CD4-positive, CD25-positive, alpha-beta regulatory T cell (primary cell): Measurements from ENCODE around the gene HMGCLL1. TPM values are rescaled to one million over a fixed set of nuclear protein-coding genes. Genes with fewer than 3 reads are reported as not detected.

Experiments
- ATAC-seq, 2 donors: fragments of 150-1000 bp; cut with Tn5 transposase; one replicate each; pipeline ENCODE4 v1.10.0; 2021; ENCODE audit warnings: low read depth in 2 of 2, moderate number of reproducible peaks in 2 of 2, moderate library complexity in 1 of 2
- DNase-seq, 3 donors: peaks; one replicate each; pipeline versions ENCODE4 v3.0.0 to v3.0.0-alpha.2; 2012 to 2022; ENCODE audit warnings: mixed read lengths in 1 of 3
- H3K27ac ChIP-seq: one replicate; pipeline ENCODE4 v1.7.0; 2013; ENCODE audit warnings: mild to moderate bottlenecking, low read length; ENCODE audit not compliant: insufficient read depth, poor library complexity, severe bottlenecking
- H3K27me3 ChIP-seq: one replicate; pipeline ENCODE4 v1.7.0; 2013; ENCODE audit warnings: low read length; ENCODE audit not compliant: control insufficient read depth, insufficient read depth
- H3K36me3 ChIP-seq: one replicate; pipeline ENCODE4 v1.7.0; 2013; ENCODE audit warnings: mild to moderate bottlenecking, low read length, moderate library complexity; ENCODE audit not compliant: control insufficient read depth, insufficient read depth
- H3K4me1 ChIP-seq: 2 replicates; pipeline ENCODE4 v1.7.0; 2013; ENCODE audit warnings: mild to moderate bottlenecking, low read length; ENCODE audit not compliant: insufficient read depth, control insufficient read depth, poor library complexity, severe bottlenecking
- H3K4me3 ChIP-seq: one replicate; pipeline ENCODE4 v1.7.0; 2013; ENCODE audit warnings: low read depth, mild to moderate bottlenecking, low read length, moderate library complexity
- H3K9me3 ChIP-seq, 2 experiments: 1 replicate in 1 of 2; 2 replicates in 1 of 2; pipeline ENCODE4 v1.7.0; 2013; ENCODE audit warnings: low read length in 2 of 2, mild to moderate bottlenecking in 1 of 2, moderate library complexity in 1 of 2; ENCODE audit not compliant: control insufficient read depth in 2 of 2
- H3K27ac Mint-ChIP-seq, 3 donors: one replicate each; pipeline ENCODE4 v1.8.0; 2020 to 2022; ENCODE audit warnings: mild to moderate bottlenecking in 3 of 3, mixed read lengths in 3 of 3, moderate library complexity in 2 of 3
- H3K27me3 Mint-ChIP-seq: one replicate; pipeline ENCODE4 v1.8.0; 2022; ENCODE audit warnings: mild to moderate bottlenecking, mixed read lengths
- H3K36me3 Mint-ChIP-seq: one replicate; pipeline ENCODE4 v1.8.0; 2020; ENCODE audit warnings: mixed read lengths
- H3K4me1 Mint-ChIP-seq, 4 donors: one replicate each; pipeline ENCODE4 v1.8.0; 2020 to 2022; ENCODE audit warnings: mixed read lengths in 4 of 4, mild to moderate bottlenecking in 1 of 4
- H3K4me3 Mint-ChIP-seq, 4 donors: one replicate each; pipeline ENCODE4 v1.8.0; 2020 to 2022; ENCODE audit warnings: mild to moderate bottlenecking in 4 of 4, mixed read lengths in 4 of 4, moderate library complexity in 3 of 4
- H3K9me3 Mint-ChIP-seq, 7 donors: one replicate each; pipeline ENCODE4 v1.8.0; 2020 to 2022; ENCODE audit warnings: mixed read lengths in 7 of 7, mild to moderate bottlenecking in 3 of 7, moderate library complexity in 2 of 7
- polyA plus RNA-seq, 4 donors: library from polyadenylated mRNA; unstranded; fragments of 300-500 nt; fragmentation: Illumina TruSeq; gene quantifications; one replicate each; pipeline ENCODE4 v1.2.3, GENCODE V29; 2021
- total RNA-seq: library from RNA; stranded (reverse); gene quantifications from one replicate; pipeline ENCODE4 v1.2.3, GENCODE V29; 2022

The HMGCLL1 gene
- total and polyA plus RNA-seq, 5 donors from 2014 or later: not detected

GRCh38 chr6:55497694-55498093 lies 81.3 kb downstream of the HMGCLL1 start:
- Mint-ChIP-seq H3K27ac (no peak overlapping the region), H3K9me3 (peaks cover 0 to 8% (median 5%) of the 10 kb centered on the region in 7 donors), H3K27me3 (no peaks in the 10 kb centered on the region), H3K4me1 (no peaks in the 10 kb centered on the region), H3K4me3 (no peak overlapping the region), H3K36me3 (no peaks in the 10 kb centered on the region)
- Histone ChIP-seq H3K36me3 (no peaks in the 10 kb centered on the region), H3K27ac (no peak overlapping the region), H3K27me3 (no peaks in the 10 kb centered on the region), H3K4me1 (no peaks in the 10 kb centered on the region), H3K9me3 (no peaks in the 10 kb centered on the region), H3K4me3 (no peak overlapping the region)
- no peak for DNase-seq
- no peak for ATAC-seq

GRCh38 chr6:55496201-55496600 lies 82.8 kb downstream of the HMGCLL1 start:
- Mint-ChIP-seq H3K9me3 (peaks cover 0 to 8% (median 2%) of the 10 kb centered on the region in 7 donors), H3K27ac (no peak overlapping the region), H3K27me3 (no peaks in the 10 kb centered on the region), H3K36me3 (no peaks in the 10 kb centered on the region), H3K4me3 (no peak overlapping the region), H3K4me1 (no peaks in the 10 kb centered on the region)
- no peaks in the 10 kb centered on the region for H3K9me3 ChIP-seq
- H3K4me3 ChIP-seq: no peak overlapping the region
- H3K27me3 ChIP-seq: no peaks in the 10 kb centered on the region
- no peaks in the 10 kb centered on the region for H3K36me3 ChIP-seq
- DNase-seq (no peak), ATAC-seq (no peak)
- H3K4me1 ChIP-seq: no peaks in the 10 kb centered on the region
- no peak overlapping the region for H3K27ac ChIP-seq

GRCh38 chr6:55495277-55495676 lies 83.7 kb downstream of the HMGCLL1 start:
- no peak for ATAC-seq
- Mint-ChIP-seq H3K27ac (no peak overlapping the region), H3K4me1 (no peaks in the 10 kb centered on the region), H3K36me3 (no peaks in the 10 kb centered on the region), H3K9me3 (peaks cover 0 to 10% (median 2%) of the 10 kb centered on the region in 7 donors), H3K4me3 (no peak overlapping the region), H3K27me3 (no peaks in the 10 kb centered on the region)
- no peak overlapping the region for H3K4me3 ChIP-seq
- H3K4me1 ChIP-seq: no peaks in the 10 kb centered on the region
- H3K36me3 ChIP-seq: no peaks in the 10 kb centered on the region
- no peak for DNase-seq
- no peak overlapping the region for H3K27ac ChIP-seq
- H3K27me3 ChIP-seq: no peaks in the 10 kb centered on the region
- no peaks in the 10 kb centered on the region for H3K9me3 ChIP-seq

- no peaks in the 10 kb centered on the region for H3K4me1 Mint-ChIP-seq
- Histone ChIP-seq H3K9me3 (no peaks in the 10 kb centered on the region), H3K27ac (no peak overlapping the region), H3K36me3 (no peaks in the 10 kb centered on the region), H3K27me3 (no peaks in the 10 kb centered on the region), H3K4me1 (no peaks in the 10 kb centered on the region), H3K4me3 (no peak overlapping the region)
- no peaks in the 10 kb centered on the region for H3K27me3 Mint-ChIP-seq
- H3K4me3 Mint-ChIP-seq: no peak overlapping the region
- H3K9me3 Mint-ChIP-seq: peaks cover 0 to 14% (median 2%) of the 10 kb centered on the region in 7 donors
- DNase-seq (no peak), ATAC-seq (no peak)
- H3K27ac Mint-ChIP-seq: no peak overlapping the region
- no peaks in the 10 kb centered on the region for H3K36me3 Mint-ChIP-seq
These were observed 84.6 kb downstream of the HMGCLL1 start for GRCh38 chr6:55494411-55494810.

- ATAC-seq: no peak
- no peaks in the 10 kb centered on the region for H3K4me1 ChIP-seq
- no peak for DNase-seq
- Mint-ChIP-seq H3K27ac (no peak overlapping the region), H3K27me3 (no peaks in the 10 kb centered on the region), H3K36me3 (no peaks in the 10 kb centered on the region), H3K9me3 (peaks cover 0 to 24% (median 5%) of the 10 kb centered on the region in 7 donors), H3K4me1 (no peaks in the 10 kb centered on the region), H3K4me3 (no peak overlapping the region)
- H3K36me3 ChIP-seq: no peaks in the 10 kb centered on the region
- H3K27me3 ChIP-seq: no peaks in the 10 kb centered on the region
- no peak overlapping the region for H3K27ac ChIP-seq
- H3K4me3 ChIP-seq: no peak overlapping the region
- no peaks in the 10 kb centered on the region for H3K9me3 ChIP-seq
These were observed 86.7 kb downstream of the HMGCLL1 start for GRCh38 chr6:55492259-55492658.

GRCh38 chr6:55490871-55491270 lies 88.1 kb downstream of the HMGCLL1 start:
- Mint-ChIP-seq H3K27ac (no peak overlapping the region), H3K4me3 (no peak overlapping the region), H3K27me3 (no peaks in the 10 kb centered on the region), H3K9me3 (peaks cover 0 to 27% (median 6%) of the 10 kb centered on the region in 7 donors), H3K4me1 (no peaks in the 10 kb centered on the region), H3K36me3 (no peaks in the 10 kb centered on the region)
- H3K27ac ChIP-seq: no peak overlapping the region
- DNase-seq (no peak), ATAC-seq (no peak)
- H3K27me3 ChIP-seq: no peaks in the 10 kb centered on the region
- H3K36me3 ChIP-seq: no peaks in the 10 kb centered on the region
- no peak overlapping the region for H3K4me3 ChIP-seq
- peaks cover 0 to 5% of the 10 kb centered on the region in 2 experiments for H3K9me3 ChIP-seq
- H3K4me1 ChIP-seq: no peaks in the 10 kb centered on the region

- no peaks in the 10 kb centered on the region for H3K27me3 ChIP-seq
- no peak overlapping the region for H3K27ac ChIP-seq
- ATAC-seq (no peak), DNase-seq (no peak)
- no peaks in the 10 kb centered on the region for H3K36me3 Mint-ChIP-seq
- no peaks in the 10 kb centered on the region for H3K4me1 Mint-ChIP-seq
- H3K4me1 ChIP-seq: no peaks in the 10 kb centered on the region
- H3K27ac Mint-ChIP-seq: no peak overlapping the region
- peaks cover 0 to 13% (median 4%) of the 10 kb centered on the region in 7 donors for H3K9me3 Mint-ChIP-seq
- no peaks in the 10 kb centered on the region for H3K9me3 ChIP-seq
- no peaks in the 10 kb centered on the region for H3K27me3 Mint-ChIP-seq
- H3K4me3 ChIP-seq: no peak overlapping the region
- no peak overlapping the region for H3K4me3 Mint-ChIP-seq
- H3K36me3 ChIP-seq: no peaks in the 10 kb centered on the region
These were observed 104.6 kb downstream of the HMGCLL1 start for GRCh38 chr6:55474382-55474781.

GRCh38 chr6:55473722-55474121 lies 105.3 kb downstream of the HMGCLL1 start:
- Mint-ChIP-seq H3K27me3 (no peaks in the 10 kb centered on the region), H3K27ac (no peak overlapping the region), H3K9me3 (peaks cover 0 to 17% (median 4%) of the 10 kb centered on the region in 7 donors), H3K4me3 (no peak overlapping the region), H3K36me3 (no peaks in the 10 kb centered on the region), H3K4me1 (no peaks in the 10 kb centered on the region)
- H3K9me3 ChIP-seq: no peaks in the 10 kb centered on the region
- ATAC-seq (no peak), DNase-seq (no peak)
- no peaks in the 10 kb centered on the region for H3K36me3 ChIP-seq
- no peak overlapping the region for H3K27ac ChIP-seq
- H3K4me1 ChIP-seq: no peaks in the 10 kb centered on the region
- no peak overlapping the region for H3K4me3 ChIP-seq
- no peaks in the 10 kb centered on the region for H3K27me3 ChIP-seq
